Kidney tubule cell (primary cell): ENCODE results near the gene CD300A.

Experiments used
- DNase-seq: peaks from one replicate; pipeline ENCODE4 v3.0.0-alpha.2; 2018; ENCODE audit warnings: low spot score

Gene CD300A

DNA sequence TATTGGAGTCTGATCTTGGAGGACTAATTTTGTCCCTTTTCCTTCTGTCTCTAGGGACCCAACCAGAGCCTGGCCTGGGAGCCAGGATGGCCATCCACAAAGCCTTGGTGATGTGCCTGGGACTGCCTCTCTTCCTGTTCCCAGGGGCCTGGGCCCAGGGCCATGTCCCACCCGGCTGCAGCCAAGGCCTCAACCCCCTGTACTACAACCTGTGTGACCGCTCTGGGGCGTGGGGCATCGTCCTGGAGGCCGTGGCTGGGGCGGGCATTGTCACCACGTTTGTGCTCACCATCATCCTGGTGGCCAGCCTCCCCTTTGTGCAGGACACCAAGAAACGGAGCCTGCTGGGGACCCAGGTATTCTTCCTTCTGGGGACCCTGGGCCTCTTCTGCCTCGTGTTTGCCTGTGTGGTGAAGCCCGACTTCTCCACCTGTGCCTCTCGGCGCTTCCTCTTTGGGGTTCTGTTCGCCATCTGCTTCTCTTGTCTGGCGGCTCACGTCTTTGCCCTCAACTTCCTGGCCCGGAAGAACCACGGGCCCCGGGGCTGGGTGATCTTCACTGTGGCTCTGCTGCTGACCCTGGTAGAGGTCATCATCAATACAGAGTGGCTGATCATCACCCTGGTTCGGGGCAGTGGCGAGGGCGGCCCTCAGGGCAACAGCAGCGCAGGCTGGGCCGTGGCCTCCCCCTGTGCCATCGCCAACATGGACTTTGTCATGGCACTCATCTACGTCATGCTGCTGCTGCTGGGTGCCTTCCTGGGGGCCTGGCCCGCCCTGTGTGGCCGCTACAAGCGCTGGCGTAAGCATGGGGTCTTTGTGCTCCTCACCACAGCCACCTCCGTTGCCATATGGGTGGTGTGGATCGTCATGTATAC is 26.5 kb upstream of the CD300A start:
- no peak for DNase-seq

- no peak for DNase-seq
These were observed 24.9 kb upstream of the CD300A start for GRCh38 chr17:74441537-74441936.

DNA sequence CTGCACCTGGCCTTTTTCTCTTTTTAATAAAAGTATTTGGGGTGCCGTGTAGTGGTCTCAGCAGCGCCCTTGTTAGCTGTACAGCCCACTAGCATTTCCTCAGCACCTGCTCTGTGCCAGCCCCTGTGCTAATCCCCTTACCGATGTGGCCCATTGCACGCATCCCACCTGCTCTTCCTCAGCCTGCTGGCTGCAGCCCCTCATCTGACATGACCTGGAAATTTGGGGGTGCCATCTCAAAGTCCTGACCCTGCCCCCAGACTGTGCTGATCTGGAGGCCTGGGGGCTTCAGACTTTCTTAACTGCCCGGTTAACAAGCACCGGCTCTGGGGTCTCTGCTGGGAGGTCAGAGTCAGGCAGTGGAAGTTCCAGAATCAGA is 24.2 kb upstream of the CD300A start:
- DNase-seq = no peak

DNA sequence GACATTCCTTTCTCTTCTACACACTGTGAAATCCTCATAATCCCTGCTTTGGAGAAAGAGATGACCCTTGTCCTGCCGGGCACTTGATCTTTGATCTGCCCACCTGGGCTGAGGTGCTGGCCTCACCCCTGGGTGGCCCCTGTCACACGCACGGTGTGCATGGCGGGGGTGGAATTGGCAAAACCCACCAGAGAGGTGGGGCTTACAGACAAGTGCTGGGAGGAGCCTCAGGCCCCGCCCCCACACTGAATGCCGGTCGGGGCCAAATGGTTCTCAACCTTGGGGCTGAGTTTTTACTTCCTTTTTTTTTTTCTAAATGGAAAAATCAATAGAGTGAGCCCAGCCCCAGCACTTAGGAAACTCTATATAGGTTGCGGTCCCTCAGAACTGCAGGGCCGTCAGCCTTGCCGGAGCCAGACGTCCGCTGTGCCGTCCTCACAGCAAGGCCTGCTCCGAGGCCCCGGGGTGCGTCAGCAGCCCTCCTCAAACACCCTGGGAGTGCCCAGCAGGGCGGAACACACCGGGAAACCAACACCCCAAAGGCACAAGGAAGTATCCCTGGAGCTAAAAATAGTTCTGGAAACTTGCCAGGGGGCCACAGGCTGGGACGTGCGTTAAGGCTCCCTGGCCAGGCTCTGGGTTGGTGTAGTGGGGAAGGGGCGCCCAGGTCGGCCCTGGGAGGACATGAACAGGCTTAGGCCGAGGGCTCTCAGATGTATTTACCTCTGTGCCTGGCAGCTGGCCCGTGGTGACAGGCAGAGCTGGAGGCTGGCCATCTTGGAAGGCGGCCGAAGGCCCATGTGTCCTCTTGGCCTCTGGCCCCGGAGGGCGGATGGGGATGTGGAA is 23.5 kb upstream of the CD300A start:
- DNase-seq = peak; percentile 93

- no peak for DNase-seq
These were observed 22.7 kb upstream of the CD300A start for GRCh38 chr17:74443516-74444296.

GRCh38 chr17:74444406-74444805 is 22.0 kb upstream of the CD300A start:
- DNase-seq = peak; percentile 54

GRCh38 chr17:74445158-74445557 is 21.3 kb upstream of the CD300A start:
- DNase-seq = no peak

- DNase-seq = peak; percentile 22
These were observed 19.6 kb upstream of the CD300A start for GRCh38 chr17:74446551-74447500.

DNA sequence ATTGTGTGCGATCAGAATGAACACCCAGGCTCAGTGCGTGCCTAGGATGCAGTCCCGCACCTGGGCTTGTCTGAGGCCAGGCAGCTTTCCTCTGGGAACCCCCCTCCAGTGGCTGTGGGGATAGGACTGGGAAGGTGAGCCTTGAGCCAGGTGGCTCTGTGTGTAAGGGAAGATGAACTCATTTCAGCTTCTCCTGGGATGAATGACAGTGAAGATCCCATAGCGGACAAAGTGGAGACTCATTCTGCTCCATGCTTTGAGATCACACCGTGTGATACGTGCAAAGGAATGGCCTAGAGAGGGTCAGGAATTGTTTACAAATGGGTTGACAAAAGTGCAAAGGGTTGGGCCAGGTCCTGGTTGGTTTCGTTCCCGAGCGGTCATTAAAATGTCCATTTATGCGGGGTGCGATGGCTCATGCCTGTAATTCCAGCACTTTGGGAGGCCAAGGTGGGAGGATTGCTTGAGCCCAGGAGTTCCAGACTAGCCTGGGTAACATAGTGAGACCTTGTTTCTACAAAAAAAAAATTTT is 18.7 kb upstream of the CD300A start:
- no peak for DNase-seq

- no peak for DNase-seq
These were observed 17.7 kb upstream of the CD300A start for GRCh38 chr17:74448756-74449155.

DNA sequence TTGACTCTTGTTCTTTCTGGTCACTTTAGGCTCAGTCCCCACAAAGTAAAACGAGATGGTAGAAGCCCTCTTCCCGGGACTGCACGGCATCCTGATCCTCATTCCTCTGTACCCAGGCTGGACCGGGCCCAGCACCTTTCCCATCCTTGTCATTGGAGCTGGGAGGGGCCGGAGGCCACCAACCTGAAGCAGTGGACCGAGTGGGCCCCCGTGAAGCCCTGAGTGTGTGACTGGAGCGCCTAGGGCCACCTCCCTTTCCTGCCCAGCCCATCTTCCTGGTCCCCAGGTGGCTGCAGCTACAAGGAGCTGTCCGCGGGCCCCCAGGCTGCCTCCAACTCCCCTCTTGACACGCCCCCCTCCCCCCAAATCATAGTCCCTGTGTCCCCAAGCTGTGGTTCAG is 17.1 kb upstream of the CD300A start:
- DNase-seq = no peak

DNA sequence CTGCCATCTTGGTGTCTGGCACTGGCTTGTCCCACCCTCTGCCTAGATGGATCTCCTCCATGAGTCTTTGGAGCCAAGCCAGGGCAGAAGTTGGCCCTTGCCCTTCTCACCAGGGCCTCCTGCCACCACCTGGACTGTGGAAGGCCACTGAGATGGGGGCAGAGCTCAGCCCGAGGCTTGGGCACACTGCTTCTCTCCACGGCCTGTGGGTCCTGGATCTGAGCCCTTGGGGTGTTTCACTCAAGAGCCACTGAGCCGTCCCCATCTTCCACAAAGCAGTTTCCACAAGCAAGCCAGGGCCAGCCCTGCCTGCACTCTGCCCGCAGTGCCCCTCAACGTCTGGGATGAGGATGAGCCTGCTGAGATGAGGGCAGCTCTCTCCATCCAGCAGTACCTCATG is 16.7 kb upstream of the CD300A start:
- no peak for DNase-seq

DNA sequence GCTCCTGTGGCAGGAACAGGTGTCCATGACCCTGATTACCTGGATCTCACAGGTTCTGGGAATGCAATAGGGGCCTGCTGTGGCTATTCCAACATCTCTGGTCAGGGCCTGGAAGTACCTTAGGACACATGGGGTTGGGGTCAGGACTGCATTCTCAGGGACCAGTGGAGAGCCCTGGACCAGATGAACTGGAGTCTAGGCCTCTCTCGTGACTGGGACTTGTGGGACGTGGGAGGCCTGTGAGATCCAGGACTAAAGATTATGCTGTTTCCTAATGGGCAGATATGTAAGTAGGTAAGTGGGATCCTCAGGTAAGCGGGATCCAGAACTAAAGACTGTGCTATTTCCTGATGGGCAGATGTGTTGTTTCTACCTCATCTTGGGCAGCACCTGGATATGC is 16.2 kb upstream of the CD300A start:
- DNase-seq = no peak

- no peak for DNase-seq
These were observed 15.5 kb upstream of the CD300A start for GRCh38 chr17:74450925-74451403.

DNA sequence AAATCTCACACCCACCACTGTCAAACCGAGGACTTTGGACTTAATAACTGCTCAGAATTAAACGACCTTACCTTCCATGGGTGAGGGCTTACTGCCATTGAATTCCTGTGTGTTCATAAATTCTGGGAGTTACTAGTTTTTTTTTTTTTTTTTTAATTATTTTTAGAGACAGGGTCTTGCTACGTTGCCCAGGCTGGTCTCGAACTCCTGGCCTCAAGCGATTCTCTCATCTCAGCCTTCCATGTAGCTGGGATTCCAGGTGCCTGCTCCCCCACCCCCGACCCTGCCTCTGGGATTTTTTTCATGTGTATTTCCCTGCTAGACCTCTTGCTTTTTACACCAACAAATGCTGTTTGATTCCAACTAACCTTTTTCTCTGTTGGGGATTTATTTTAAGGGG is 14.9 kb upstream of the CD300A start:
- no peak for DNase-seq

DNA sequence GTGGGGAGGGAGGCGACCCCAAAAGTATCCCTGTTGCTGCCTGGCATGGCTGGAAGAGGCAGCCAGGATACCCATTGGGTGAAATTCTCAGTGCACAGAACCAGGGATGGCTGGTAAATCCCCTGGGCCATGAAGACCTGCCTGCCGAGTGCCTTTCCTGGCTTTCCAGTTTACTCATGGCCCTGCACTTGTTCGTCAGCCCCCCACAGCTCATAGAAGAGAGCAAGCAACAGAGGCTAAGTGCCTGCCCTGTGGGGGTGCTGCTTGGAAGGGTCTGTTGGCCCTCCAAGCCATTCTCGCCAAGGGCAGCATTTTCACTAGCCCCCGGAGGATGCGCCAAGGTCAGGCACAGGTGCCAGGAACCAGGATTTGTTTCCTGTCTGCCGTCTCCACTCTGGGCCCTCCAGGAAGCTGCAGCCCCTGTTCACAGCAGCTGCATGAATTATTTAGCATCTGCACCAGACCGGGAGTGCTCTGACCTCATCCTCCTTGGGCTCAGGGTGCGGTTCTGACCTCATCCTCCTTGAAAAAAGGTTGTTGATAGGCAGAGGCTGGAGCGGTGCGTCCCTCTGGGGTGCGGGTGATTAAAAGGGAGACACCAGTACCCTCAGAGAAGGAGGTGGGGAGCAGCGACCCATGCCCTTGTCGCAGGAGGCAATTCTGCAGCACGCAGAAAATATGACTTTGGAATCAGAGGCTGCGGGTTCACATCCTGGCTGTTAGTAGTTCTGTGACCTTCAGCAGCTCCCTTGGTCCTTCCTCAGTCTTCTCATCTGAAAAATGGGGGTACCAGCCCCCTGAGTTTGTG is 14.2 kb upstream of the CD300A start:
- peak; percentile 43 for DNase-seq

- no peak for DNase-seq
These were observed 13.4 kb upstream of the CD300A start for GRCh38 chr17:74452841-74453661.

GRCh38 chr17:74453665-74454196 is 12.7 kb upstream of the CD300A start:
- peak; percentile 76 for DNase-seq
